Endodermal cell (in vitro differentiated cells): ENCODE measurements around the gene GTF3C1. TPM values are rescaled to one million over a fixed set of nuclear protein-coding genes. Genes with fewer than 3 reads are reported as not detected.

ENCODE experiments used
- DNase-seq: peaks from one replicate; pipeline ENCODE4 v3.0.0-alpha.2; 2017
- H3K27ac ChIP-seq: 2 replicates; pipeline ENCODE4 v1.5.1; 2013; ENCODE audit warnings: mild to moderate bottlenecking, low read depth, low read length, moderate library complexity
- H3K27me3 ChIP-seq: 2 replicates; pipeline ENCODE4 v1.6.1; 2013; ENCODE audit warnings: mild to moderate bottlenecking, low read length, moderate library complexity; ENCODE audit not compliant: insufficient read depth, control insufficient read depth, poor library complexity, severe bottlenecking
- H3K36me3 ChIP-seq: 2 replicates; pipeline ENCODE4 v1.7.0; 2013; ENCODE audit warnings: mild to moderate bottlenecking, low read length, moderate library complexity; ENCODE audit not compliant: control insufficient read depth, insufficient read depth
- H3K4me1 ChIP-seq: one replicate; pipeline ENCODE4 v1.7.0; 2013; ENCODE audit warnings: low read length; ENCODE audit not compliant: control insufficient read depth, insufficient read depth
- H3K4me3 ChIP-seq: 2 replicates; pipeline ENCODE4 v1.5.1; 2013; ENCODE audit warnings: mild to moderate bottlenecking, low read length, moderate library complexity
- H3K9ac ChIP-seq: 2 replicates; pipeline ENCODE4 v1.6.1; 2013; ENCODE audit warnings: mild to moderate bottlenecking, low read length, moderate library complexity; ENCODE audit not compliant: poor library complexity, severe bottlenecking; ENCODE audit errors: extremely low read depth
- H3K9me3 ChIP-seq: 2 replicates; pipeline ENCODE4 v1.6.1; 2013; ENCODE audit warnings: mild to moderate bottlenecking, low read length, moderate library complexity; ENCODE audit not compliant: control insufficient read depth
- H3K27ac Mint-ChIP-seq: 2 replicates; pipeline ENCODE4 v1.8.0; 2020; ENCODE audit warnings: mixed read lengths
- H3K27me3 Mint-ChIP-seq: 2 replicates; pipeline ENCODE4 v1.8.0; 2021; ENCODE audit warnings: mild to moderate bottlenecking, mixed read lengths; ENCODE audit not compliant: insufficient read depth
- H3K36me3 Mint-ChIP-seq: 2 replicates; pipeline ENCODE4 v1.8.0; 2020; ENCODE audit warnings: low read depth, mixed read lengths
- H3K4me1 Mint-ChIP-seq: 2 replicates; pipeline ENCODE4 v1.8.0; 2020; ENCODE audit warnings: mixed read lengths
- H3K4me3 Mint-ChIP-seq: 2 replicates; pipeline ENCODE4 v1.8.0; 2020; ENCODE audit warnings: mild to moderate bottlenecking, moderate library complexity, mixed read lengths
- H3K9me3 Mint-ChIP-seq: 2 replicates; pipeline ENCODE4 v1.8.0; 2020; ENCODE audit warnings: mild to moderate bottlenecking, mixed read lengths
- CTCF ChIP-seq: fragments of 200-600 bp; sonication (generic); conservative IDR thresholded peaks from 2 replicates; pipeline ENCODE4 v1.5.0; 2021; ENCODE audit warnings: antibody characterized with exemption, mild to moderate bottlenecking
- WGBS, 2 experiments: methylation state at CpG; one replicate each; pipeline versions ENCODE4 v1.1.5 to v1.1.7; 2013; ENCODE audit warnings: missing lambda C conversion rate in 2 of 2, mixed read lengths in 1 of 2; ENCODE audit not compliant: insufficient coverage in 1 of 2, insufficient read length in 1 of 2; 5-methylcytosine and 5-hydroxymethylcytosine counted together
- total RNA-seq, 2 donors: library from RNA; stranded (reverse); fragmentation: NEBNext Ultra II Directional in 1 of 2; extraction: Animal tissue kit (Norgen Biotek cat#: 25700) in 1 of 2; gene quantifications; 2 replicates in 1 of 2; 3 replicates in 1 of 2; pipeline ENCODE4 v1.2.1, GENCODE V29; 2021

Gene GTF3C1
- total RNA-seq, 2 donors from 2014 or later, result 138 TPM

- Histone ChIP-seq H3K9ac (no peak overlapping the region), H3K27ac (no peak overlapping the region), H3K36me3 (no peaks in the 10 kb centered on the region), H3K9me3 (peaks cover 11% of the 10 kb centered on the region), H3K4me3 (no peak overlapping the region), H3K27me3 (no peaks in the 10 kb centered on the region), H3K4me1 (no peaks in the 10 kb centered on the region)
- Mint-ChIP-seq H3K27me3 (no peaks in the 10 kb centered on the region), H3K4me1 (no peaks in the 10 kb centered on the region), H3K27ac (no peak overlapping the region), H3K36me3 (no peaks in the 10 kb centered on the region), H3K4me3 (no peak overlapping the region), H3K9me3 (peaks cover 22% of the 10 kb centered on the region)
- WGBS, 2 experiments, result 87 to 94% methylated on average over 5 of the region's 5 CpGs
- no peak for TF ChIP-seq CTCF
- peak; percentile 25 for DNase-seq
Measured at GRCh38 chr16:27441276-27441675, 108.4 kb downstream of the GTF3C1 start.

GRCh38 chr16:27439271-27440018 is 110.3 kb downstream of the GTF3C1 start:
- Mint-ChIP-seq H3K27ac (no peak overlapping the region), H3K36me3 (no peaks in the 10 kb centered on the region), H3K4me1 (no peaks in the 10 kb centered on the region), H3K27me3 (no peaks in the 10 kb centered on the region), H3K4me3 (no peak overlapping the region), H3K9me3 (peaks cover 6% of the 10 kb centered on the region)
- 77 to 78% methylated on average over 17 to 18 of the region's 18 CpGs for WGBS, 2 experiments
- Histone ChIP-seq H3K27ac (no peak overlapping the region), H3K4me1 (no peaks in the 10 kb centered on the region), H3K4me3 (no peak overlapping the region), H3K9ac (no peak overlapping the region), H3K9me3 (peaks cover 2% of the 10 kb centered on the region), H3K27me3 (no peaks in the 10 kb centered on the region), H3K36me3 (no peaks in the 10 kb centered on the region)
- DNase-seq, result peak; percentile 52
- TF ChIP-seq CTCF, result no peak

- no peaks in the 10 kb centered on the region for H3K27me3 ChIP-seq
- Mint-ChIP-seq H3K4me1 (no peaks in the 10 kb centered on the region), H3K36me3 (no peaks in the 10 kb centered on the region), H3K4me3 (no peak overlapping the region), H3K27ac (no peak overlapping the region), H3K9me3 (no peaks in the 10 kb centered on the region), H3K27me3 (no peaks in the 10 kb centered on the region)
- no peaks in the 10 kb centered on the region for H3K9me3 ChIP-seq
- no peak overlapping the region for H3K4me3 ChIP-seq
- H3K4me1 ChIP-seq, result no peaks in the 10 kb centered on the region
- H3K27ac ChIP-seq, result no peak overlapping the region
- peak; percentile 13 for DNase-seq
- H3K36me3 ChIP-seq, result no peaks in the 10 kb centered on the region
- 92 to 98% methylated on average over 5 to 6 of the region's 6 CpGs for WGBS, 2 experiments
- H3K9ac ChIP-seq, result no peak overlapping the region
- no peak for TF ChIP-seq CTCF
Measured at GRCh38 chr16:27437946-27438345, 111.8 kb downstream of the GTF3C1 start.
